ENCODE results near the gene TUBGCP2. TPM values are rescaled to one million over a fixed set of nuclear protein-coding genes. Genes with fewer than 3 reads are reported as not detected.

The TUBGCP2 gene
- total and polyA plus RNA-seq, 2 of the 13 experiments (the other 11 are each of a cell fraction or from before 2014, with no cell fraction given): 21.3 to 34.5 TPM

DNA sequence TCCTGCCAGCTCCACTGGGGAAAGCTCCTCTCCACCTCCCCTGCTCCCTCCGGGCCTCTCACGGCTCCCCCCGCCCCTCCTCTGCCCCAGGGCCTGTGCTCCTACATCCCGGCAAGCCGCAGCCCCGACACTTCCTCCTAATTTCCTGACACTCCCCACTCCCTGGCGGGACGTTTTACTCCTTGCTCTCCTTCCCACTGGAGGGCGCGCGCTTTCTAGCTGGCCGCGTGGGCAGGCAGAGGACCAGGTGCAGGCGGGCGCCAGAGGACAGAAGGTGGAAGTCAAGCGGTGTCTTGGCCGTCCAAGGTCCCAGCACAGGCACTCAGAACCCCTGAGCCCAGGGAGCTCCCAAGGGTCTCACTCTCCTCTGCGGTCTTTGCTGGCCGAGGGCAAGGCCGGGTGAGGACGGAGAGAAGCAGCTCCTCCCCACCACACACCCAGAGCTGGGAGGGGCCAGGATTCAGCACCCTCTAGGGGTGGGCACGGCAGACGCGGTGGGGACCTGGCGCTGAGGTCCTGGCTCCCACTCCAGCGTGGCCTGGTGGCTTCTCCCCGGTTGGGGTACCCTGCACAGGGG lies 51.1 kb downstream of the TUBGCP2 start (continued):
- no peak for TF ChIP-seq XRCC5 (optimal IDR thresholded peaks at IDR 0.05; ENCODE audit: low read length)

GRCh38 chr10:133255323-133255722 lies 53.3 kb downstream of the TUBGCP2 start:
- 48% methylated on average over 10 of the region's 15 CpGs for WGBS (ENCODE audit: low lambda C conversion rate)
- H3K4me2 ChIP-seq (ENCODE audit: low read depth, low read length): no peak overlapping the region
- CTCF ChIA-PET (ENCODE audit: low intra/inter-chr PET ratio, low total read pairs): no interaction called here
- H3K79me2 ChIP-seq (ENCODE audit: insufficient read depth, low read length): no peaks in the 10 kb centered on the region
- TF ChIP-seq EEA1 (CRISPR knock-in tag; IDR thresholded peaks at IDR 0.05; ENCODE audit: borderline replicate concordance): no peak
- no peak for TF ChIP-seq TERF1 (CRISPR knock-in tag; IDR thresholded peaks at IDR 0.05)
- TF ChIP-seq CENPBD1 (CRISPR knock-in tag; IDR thresholded peaks at IDR 0.05; ENCODE audit: borderline replicate concordance, low read depth): no peak
- no peak for TF ChIP-seq HDAC6 (IDR thresholded peaks at IDR 0.05; ENCODE audit: low read depth, low read length)
- TF ChIP-seq, protein P1, sequence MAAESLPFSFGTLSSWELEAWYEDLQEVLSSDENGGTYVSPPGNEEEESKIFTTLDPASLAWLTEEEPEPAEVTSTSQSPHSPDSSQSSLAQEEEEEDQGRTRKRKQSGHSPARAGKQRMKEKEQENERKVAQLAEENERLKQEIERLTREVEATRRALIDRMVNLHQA (CRISPR knock-in tag; IDR thresholded peaks at IDR 0.05): no peak
- H3K36me3 ChIP-seq (replicated peaks in 1 of 2; ENCODE audit: control insufficient read depth in 1 of 2, insufficient read depth in 2 of 2, low read length in 2 of 2): no peaks in the 10 kb centered on the region
- DNase-seq (ENCODE audit: low spot score): no peak
- H3K9ac ChIP-seq (ENCODE audit: insufficient read depth, low read depth, low read length): no peak overlapping the region
- no TSS peak for BruUV-seq (replicated peaks)
- H3K27ac ChIP-seq (ENCODE audit: extremely low read length, insufficient read depth, low read length): no peak overlapping the region
- no peaks in the 10 kb centered on the region for H4K20me1 ChIP-seq (ENCODE audit: insufficient read depth, low read length)
- peaks cover 30% of the 10 kb centered on the region for H3K4me1 ChIP-seq (ENCODE audit: insufficient read depth, low read length)
- no peak for ATAC-seq
- peaks cover 14 to 72% of the 10 kb centered on the region in 2 experiments for H3K27me3 ChIP-seq (ENCODE audit: control insufficient read depth in 1 of 2, insufficient read depth in 2 of 2, low read length in 2 of 2)
- no peak for FAIRE-seq
- in situ Hi-C loops (cut with HindIII; ENCODE audit: extremely low pct_ligation_motif_present, low pct_unique_long_range_greater_than_20kb): no loop called here
- no peak overlapping the region for H3K4me3 ChIP-seq (replicated peaks in 1 of 3; ENCODE audit: insufficient read depth in 1 of 3, low read depth in 2 of 3, low read length in 3 of 3)
- H2AFZ ChIP-seq (ENCODE audit: low read length): no peak overlapping the region
- no peaks in the 10 kb centered on the region for H3K9me3 ChIP-seq (ENCODE audit: low read length)
- intact Hi-C loops (cut with micrococcal nuclease; ENCODE audit: unreplicated experiment): no loop called here
- POLR2A ChIA-PET: no interaction called here
